Epithelial cell of esophagus (primary cell): ENCODE data around the gene ULK4.
"Not testable (repeated sequence)": the region's sequence is repeated elsewhere in the genome, so short reads cannot be mapped to it uniquely, and the experiment has no call there.

Experiments
- DNase-seq: peaks from one replicate; pipeline ENCODE4 v3.0.0; 2010; ENCODE audit warnings: low read depth
- H3K4me3 ChIP-seq: 2 replicates; pipeline ENCODE4 v1.5.1; 2011; ENCODE audit warnings: mild to moderate bottlenecking, low read length, control low read depth
- TF ChIP-seq, protein P1 (sequence below): IDR thresholded peaks from 2 replicates; pipeline ENCODE4 v1.5.1; 2011; ENCODE audit warnings: low read depth, mild to moderate bottlenecking, low read length, control low read depth, inconsistent platforms; ENCODE audit not compliant: insufficient read depth; ENCODE audit errors: missing control alignments

The ULK4 gene

DNA sequence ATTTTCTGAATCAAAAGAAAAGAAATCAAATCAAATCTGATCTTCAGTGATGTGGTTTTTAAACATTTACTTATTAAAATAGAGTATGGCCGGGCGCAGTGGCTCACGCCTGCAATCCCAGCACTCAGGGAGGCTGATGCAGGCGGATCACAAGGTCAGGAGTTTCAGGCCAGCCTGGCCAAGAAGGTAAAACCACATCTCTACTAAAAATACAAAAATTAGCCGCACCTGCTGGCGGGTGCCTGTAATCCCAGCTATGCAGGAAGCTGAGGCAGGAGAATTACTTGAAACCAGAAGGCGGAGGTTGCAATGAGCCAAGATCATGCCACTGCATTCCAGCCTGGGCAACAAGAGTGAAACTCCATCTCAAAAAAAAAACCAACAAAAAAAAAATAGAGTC is 169.1 kb downstream of the ULK4 start:
- DNase-seq: no peak
- H3K4me3 ChIP-seq: no peak overlapping the region
- TF ChIP-seq, protein P1, sequence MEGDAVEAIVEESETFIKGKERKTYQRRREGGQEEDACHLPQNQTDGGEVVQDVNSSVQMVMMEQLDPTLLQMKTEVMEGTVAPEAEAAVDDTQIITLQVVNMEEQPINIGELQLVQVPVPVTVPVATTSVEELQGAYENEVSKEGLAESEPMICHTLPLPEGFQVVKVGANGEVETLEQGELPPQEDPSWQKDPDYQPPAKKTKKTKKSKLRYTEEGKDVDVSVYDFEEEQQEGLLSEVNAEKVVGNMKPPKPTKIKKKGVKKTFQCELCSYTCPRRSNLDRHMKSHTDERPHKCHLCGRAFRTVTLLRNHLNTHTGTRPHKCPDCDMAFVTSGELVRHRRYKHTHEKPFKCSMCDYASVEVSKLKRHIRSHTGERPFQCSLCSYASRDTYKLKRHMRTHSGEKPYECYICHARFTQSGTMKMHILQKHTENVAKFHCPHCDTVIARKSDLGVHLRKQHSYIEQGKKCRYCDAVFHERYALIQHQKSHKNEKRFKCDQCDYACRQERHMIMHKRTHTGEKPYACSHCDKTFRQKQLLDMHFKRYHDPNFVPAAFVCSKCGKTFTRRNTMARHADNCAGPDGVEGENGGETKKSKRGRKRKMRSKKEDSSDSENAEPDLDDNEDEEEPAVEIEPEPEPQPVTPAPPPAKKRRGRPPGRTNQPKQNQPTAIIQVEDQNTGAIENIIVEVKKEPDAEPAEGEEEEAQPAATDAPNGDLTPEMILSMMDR: no peak

DNA sequence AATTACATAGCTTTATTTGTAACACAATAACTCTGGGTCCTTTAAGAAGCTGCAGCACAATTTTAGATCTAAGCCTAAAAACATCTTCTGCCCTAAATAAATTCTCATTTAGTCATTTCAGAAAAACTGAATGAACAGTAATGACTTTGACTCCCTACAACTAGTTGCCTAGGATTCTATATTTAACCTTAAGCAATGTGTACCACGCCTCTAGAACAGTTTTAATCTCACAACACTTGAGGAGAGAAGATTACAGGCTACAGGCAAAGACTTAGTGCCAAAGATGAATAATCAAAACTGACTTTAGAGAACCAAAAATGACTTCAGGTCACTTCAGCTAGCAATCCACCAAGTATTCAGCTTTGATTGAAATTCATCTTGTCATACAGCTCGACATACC is 192.8 kb downstream of the ULK4 start:
- no peak for DNase-seq
- TF ChIP-seq, protein P1: no peak
- H3K4me3 ChIP-seq: no peak overlapping the region

DNA sequence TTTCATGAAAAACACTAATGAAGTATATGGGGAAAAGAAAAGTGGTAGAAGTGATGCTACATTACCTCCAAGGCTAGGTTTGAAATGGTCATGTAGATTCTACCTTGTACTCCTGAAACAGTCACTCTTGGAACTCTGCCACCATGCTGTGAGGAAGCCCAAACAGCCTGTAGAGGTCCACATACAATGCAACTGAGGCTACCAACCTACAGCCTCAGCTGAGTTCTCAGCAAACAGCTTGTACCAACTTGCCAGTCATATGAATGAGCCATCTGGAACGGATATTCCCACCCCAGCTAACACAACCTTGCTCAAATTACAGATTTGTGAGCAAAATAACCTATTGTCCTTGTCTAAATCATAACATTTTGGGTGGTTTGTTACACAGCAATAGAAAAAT is 193.5 kb downstream of the ULK4 start:
- DNase-seq: peak; percentile 57
- TF ChIP-seq, protein P1: no peak
- H3K4me3 ChIP-seq: no peak overlapping the region

DNA sequence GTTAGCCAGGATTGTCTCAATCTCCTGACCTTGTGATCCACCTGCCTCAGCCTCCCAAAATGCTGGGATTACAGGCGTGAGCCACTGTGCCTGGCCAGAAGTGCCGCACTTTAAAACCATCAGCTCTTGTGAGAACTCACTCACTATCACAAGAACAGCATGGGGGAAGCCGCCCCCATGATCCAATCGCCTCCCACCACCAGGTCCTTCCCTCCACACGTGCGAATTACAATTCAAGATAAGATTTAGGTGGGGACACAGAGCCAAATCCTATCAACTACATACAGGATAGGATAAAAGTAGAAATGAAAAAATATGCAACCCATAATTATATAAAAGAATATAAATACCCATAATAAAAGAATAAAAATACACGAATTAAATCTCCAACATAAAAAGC is 199.0 kb downstream of the ULK4 start:
- DNase-seq, H3K4me3 ChIP-seq: not testable (repeated sequence)

DNA sequence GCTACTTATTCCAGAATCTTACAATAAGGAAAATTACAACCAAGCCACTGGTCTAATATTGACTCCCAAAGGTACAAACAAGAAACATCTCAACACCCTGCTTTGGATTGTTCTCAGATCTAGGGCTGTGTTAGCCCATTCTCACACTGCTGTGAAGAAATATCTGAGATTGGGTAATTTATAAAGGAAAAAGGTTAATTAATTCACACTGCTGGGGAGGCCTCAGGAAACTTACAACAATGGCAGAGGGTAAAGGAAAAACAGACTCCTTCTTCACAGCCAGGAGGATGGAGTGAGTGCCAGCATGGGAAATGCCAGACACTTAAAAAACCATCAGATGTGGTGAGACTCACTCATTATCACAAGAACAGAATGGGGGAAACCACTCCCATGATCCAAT is 208.3 kb downstream of the ULK4 start:
- TF ChIP-seq, protein P1: no peak
- H3K4me3 ChIP-seq: no peak overlapping the region
- no peak for DNase-seq

DNA sequence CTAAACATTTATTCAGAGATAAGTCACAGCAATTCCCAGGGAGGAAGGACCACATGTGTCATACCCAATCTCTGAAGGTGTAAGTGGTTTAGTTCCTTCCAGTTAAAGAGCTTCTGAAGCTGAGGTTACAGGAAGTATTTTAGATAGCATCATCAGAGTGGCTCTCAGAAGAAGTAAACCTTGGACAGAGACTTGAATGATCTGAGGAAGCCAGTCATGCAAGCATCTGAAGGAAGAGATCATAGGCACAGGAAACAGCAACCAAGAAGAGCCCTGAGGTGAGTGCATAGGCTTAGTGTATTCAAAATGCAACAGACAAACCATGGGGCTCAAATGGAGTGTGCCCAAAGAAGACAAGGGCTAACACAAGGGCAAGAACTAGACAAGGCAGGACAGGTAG is 210.3 kb downstream of the ULK4 start:
- TF ChIP-seq, protein P1: no peak
- no peak overlapping the region for H3K4me3 ChIP-seq
- DNase-seq: no peak

DNA sequence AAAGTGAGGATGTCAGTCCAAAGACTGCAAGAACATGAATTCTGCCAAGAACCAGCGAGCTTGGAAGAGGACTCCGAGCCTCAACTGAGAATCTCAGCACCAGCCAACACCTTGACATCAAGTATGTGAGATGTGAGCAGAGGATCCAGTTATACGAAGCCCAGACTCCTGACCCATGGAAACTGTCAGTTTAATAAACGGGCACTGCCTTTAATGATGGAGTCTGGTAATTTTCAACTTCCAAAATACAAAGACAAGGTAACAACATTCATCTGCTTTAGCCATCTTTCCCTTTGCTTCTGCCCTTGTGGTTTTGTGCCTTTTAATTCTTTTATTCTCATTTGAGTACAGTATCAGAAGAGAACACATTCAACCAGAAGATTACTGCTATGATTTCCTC is 211.9 kb downstream of the ULK4 start:
- no peak overlapping the region for H3K4me3 ChIP-seq
- TF ChIP-seq, protein P1: no peak
- no peak for DNase-seq

DNA sequence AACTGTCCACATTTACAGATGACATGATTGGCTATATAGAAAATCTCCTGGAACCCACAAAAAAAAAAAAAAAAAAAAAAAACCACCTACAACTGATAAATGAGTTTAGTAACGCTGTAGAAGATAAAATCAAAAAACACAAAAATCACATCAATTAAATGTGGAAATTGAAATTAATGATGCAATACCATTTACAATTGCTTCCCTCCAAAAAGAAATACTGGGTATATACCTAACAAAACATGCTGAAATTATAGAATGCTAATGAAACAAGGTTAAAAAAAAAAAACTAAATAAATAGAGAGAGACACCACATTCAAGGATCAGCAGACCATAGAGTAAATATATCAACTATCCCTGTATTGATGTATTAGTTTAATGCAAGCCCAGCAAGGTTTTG is 215.7 kb downstream of the ULK4 start:
- TF ChIP-seq, protein P1: no peak
- no peak overlapping the region for H3K4me3 ChIP-seq
- no peak for DNase-seq
